GM23338 (cell line): ENCODE results near the gene CTNNA2. TPM values are rescaled to one million over a fixed set of nuclear protein-coding genes. Genes with fewer than 3 reads are reported as not detected.

Experiments used
- ATAC-seq: fragments of 200-7000 bp; cut with Tn5 transposase; 3 replicates; pipeline ENCODE4 v1.9.1; 2020
- DNase-seq: peaks from one replicate; pipeline ENCODE4 v3.0.0-alpha.2; 2015; ENCODE audit warnings: low spot score
- H2AFZ ChIP-seq: fragments of 200-600 bp; sonication (generic); 2 replicates; pipeline ENCODE4 v1.8.0; 2016; ENCODE audit warnings: antibody characterized with exemption, mild to moderate bottlenecking, moderate library complexity
- H3F3A ChIP-seq: fragments of 200-600 bp; sonication (generic); replicated peaks from 2 replicates; pipeline ENCODE4 v1.8.0; 2017; ENCODE audit warnings: antibody characterized with exemption, mixed run types, low read depth
- H3K27ac ChIP-seq: fragments of 200-600 bp; sonication (generic); 2 replicates; pipeline ENCODE4 v1.6.1; 2016; ENCODE audit warnings: low read depth
- H3K27me3 ChIP-seq: fragments of 200-600 bp; sonication (generic); 2 replicates; pipeline ENCODE4 v1.8.0; 2016; ENCODE audit warnings: mild to moderate bottlenecking, mixed run types, moderate library complexity; ENCODE audit not compliant: insufficient read depth
- H3K36me3 ChIP-seq: fragments of 200-600 bp; sonication (generic); 2 replicates; pipeline ENCODE4 v1.8.0; 2016; ENCODE audit warnings: mild to moderate bottlenecking; ENCODE audit not compliant: insufficient read depth
- H3K4me1 ChIP-seq: fragments of 200-600 bp; sonication (generic); 2 replicates; pipeline ENCODE4 v1.8.0; 2016; ENCODE audit warnings: mild to moderate bottlenecking, moderate library complexity; ENCODE audit not compliant: insufficient read depth
- H3K4me2 ChIP-seq: fragments of 200-600 bp; sonication (generic); 2 replicates; pipeline ENCODE4 v1.7.1; 2017; ENCODE audit warnings: mixed run types
- H3K4me3 ChIP-seq: fragments of 200-600 bp; sonication (generic); 2 replicates; pipeline ENCODE4 v1.6.1; 2016; ENCODE audit warnings: mixed run types
- H3K79me2 ChIP-seq: fragments of 200-600 bp; sonication (generic); replicated peaks from 2 replicates; pipeline ENCODE4 v1.8.0; 2017; ENCODE audit warnings: mild to moderate bottlenecking; ENCODE audit not compliant: insufficient read depth
- H3K9me2 ChIP-seq: fragments of 200-600 bp; sonication (generic); 2 replicates; pipeline ENCODE4 v1.8.0; 2017; ENCODE audit not compliant: insufficient read depth
- H4K20me1 ChIP-seq: fragments of 200-600 bp; sonication (generic); replicated peaks from 2 replicates; pipeline ENCODE4 v1.8.0; 2017; ENCODE audit warnings: mild to moderate bottlenecking; ENCODE audit not compliant: insufficient read depth
- H3K27ac Mint-ChIP-seq: 2 replicates; pipeline ENCODE4 v1.8.0; 2020; ENCODE audit warnings: inconsistent platforms, mild to moderate bottlenecking, moderate library complexity, mixed read lengths
- H3K27me3 Mint-ChIP-seq: 3 replicates; pipeline ENCODE4 v1.8.0; 2022; ENCODE audit warnings: low read depth, mild to moderate bottlenecking, moderate library complexity, mixed read lengths, inconsistent platforms; ENCODE audit not compliant: insufficient read depth, poor library complexity
- H3K36me3 Mint-ChIP-seq: 3 replicates; pipeline ENCODE4 v1.8.0; 2021; ENCODE audit warnings: low read depth, mild to moderate bottlenecking, inconsistent platforms, moderate library complexity, mixed read lengths
- H3K4me1 Mint-ChIP-seq: 3 replicates; pipeline ENCODE4 v1.8.0; 2020; ENCODE audit warnings: mild to moderate bottlenecking, inconsistent platforms, mixed read lengths
- H3K4me3 Mint-ChIP-seq: 3 replicates; pipeline ENCODE4 v1.8.0; 2021; ENCODE audit warnings: moderate library complexity, mild to moderate bottlenecking, inconsistent platforms, mixed read lengths
- H3K9me3 Mint-ChIP-seq: 3 replicates; pipeline ENCODE4 v1.8.0; 2020; ENCODE audit warnings: moderate library complexity, mild to moderate bottlenecking, inconsistent platforms, mixed read lengths
- CREB1 ChIP-seq: fragments of 250-450 bp; sonication (Bioruptor Pico); IDR thresholded peaks from 2 replicates; pipeline ENCODE4 v1.5.0; 2020; ENCODE audit warnings: low read depth, mild to moderate bottlenecking, moderate library complexity
- CTCF ChIP-seq, 2 experiments: fragments of 200-600 bp in 1 of 2; sonication (generic) in 1 of 2; conservative IDR thresholded peaks; 2 replicates each; pipeline versions ENCODE4 v1.5.1 to v1.6.1; 2016 to 2017; ENCODE audit warnings: antibody characterized with exemption in 2 of 2, low read depth in 2 of 2, mild to moderate bottlenecking in 2 of 2, moderate library complexity in 1 of 2
- ETS1 ChIP-seq: IDR thresholded peaks from 2 replicates; pipeline ENCODE4 v1.6.1; 2016; ENCODE audit warnings: antibody characterized with exemption
- POLR2AphosphoS5 ChIP-seq: IDR thresholded peaks from 2 replicates; pipeline ENCODE4 v1.6.1; 2016; ENCODE audit warnings: antibody characterized with exemption, low read depth
- REST ChIP-seq: IDR thresholded peaks from one replicate; pipeline ENCODE4 v1.6.1; 2018; ENCODE audit warnings: antibody characterized with exemption; ENCODE audit not compliant: unreplicated experiment
- ZNF114 ChIP-seq: fragments of 250-450 bp; sonication (Bioruptor Pico); IDR thresholded peaks from 2 replicates; pipeline ENCODE4 v1.5.0; 2020; ENCODE audit warnings: mild to moderate bottlenecking, moderate library complexity
- ZNF331 ChIP-seq: fragments of 250-450 bp; sonication (Bioruptor Pico); IDR thresholded peaks from 2 replicates; pipeline ENCODE4 v1.5.0; 2020; ENCODE audit warnings: low read depth, mild to moderate bottlenecking, moderate library complexity
- ZNF462 ChIP-seq: fragments of 250-450 bp; sonication (Bioruptor Pico); IDR thresholded peaks from 2 replicates; pipeline ENCODE4 v1.5.0; 2020; ENCODE audit warnings: mild to moderate bottlenecking, moderate library complexity
- polyA plus RNA-seq: library from polyadenylated mRNA; unstranded; fragments of >200 nt; fragmentation: Nextera tagmentation; extraction: Ambion mirVana; gene quantifications from 2 replicates; pipeline ENCODE4 v1.2.1, GENCODE V29; 2016
- total RNA-seq: library from RNA; depleted of rRNA; stranded (reverse); fragments of >200 nt; shearing (Covaris generic); gene quantifications from 2 replicates; pipeline ENCODE4 v1.2.3, GENCODE V29; 2014

The CTNNA2 gene
- total and polyA plus RNA-seq, 2 experiments from 2014 or later, result 6.4 to 15.6 TPM

- TF ChIP-seq CTCF (conservative IDR thresholded peaks at IDR 0.05; ENCODE audit: low read depth in 2 of 2) (no peak), REST (no peak), CREB1 (no peak), ZNF114 (CRISPR knock-in tag) (no peak)
Observed at GRCh38 chr2:79915455-79915854, 402.6 kb downstream of the CTNNA2 start (continued).

- Histone ChIP-seq H2AFZ (no peak overlapping the region), H3K4me2 (peak overlapping the region; percentile 57), H3K4me1 (peaks cover 18% of the 10 kb centered on the region), H3K27me3 (no peaks in the 10 kb centered on the region), H4K20me1 (no peaks in the 10 kb centered on the region), H3K79me2 (no peaks in the 10 kb centered on the region), H3K27ac (peak overlapping the region; percentile 40; the same call in 1 of the 2 replicates), H3K9me2 (peaks cover 6% of the 10 kb centered on the region; the same call in 1 of the 2 replicates), H3K4me3 (peak overlapping the region; percentile 12; the same call in 1 of the 2 replicates), H3K36me3 (no peaks in the 10 kb centered on the region), H3F3A (no peaks in the 10 kb centered on the region)
- peaks cover 22% of the 10 kb centered on the region for H3K4me1 Mint-ChIP-seq
- H3K9me3 Mint-ChIP-seq, result no peaks in the 10 kb centered on the region; the same call in 2 of the 3 replicates
- no peak for DNase-seq
- H3K4me3 Mint-ChIP-seq, result peak overlapping the region; percentile 30; the same call in 1 of the 3 replicates
- ATAC-seq, result no peak
- peaks cover 6% of the 10 kb centered on the region for H3K27me3 Mint-ChIP-seq
- no peaks in the 10 kb centered on the region for H3K36me3 Mint-ChIP-seq
- peak overlapping the region; percentile 63; the same call in 1 of the 2 replicates for H3K27ac Mint-ChIP-seq
- no peak for TF ChIP-seq ETS1
- TF ChIP-seq ZNF331, result no peak
- TF ChIP-seq CTCF (conservative IDR thresholded peaks at IDR 0.05; ENCODE audit: low read depth in 2 of 2), result no peak
- TF ChIP-seq POLR2AphosphoS5, result no peak
- TF ChIP-seq ZNF462 (CRISPR knock-in tag), result no peak
Observed at GRCh38 chr2:79916285-79916684, 403.4 kb downstream of the CTNNA2 start.
